ENCODE data around the gene GALNT2.

The GALNT2 gene

GRCh38 chr1:230129341-230129740 lies 62.3 kb downstream of the GALNT2 start:
- DNase-seq (ENCODE audit: low read depth in 2 of 2), result no peak

GRCh38 chr1:230130172-230130944 lies 63.3 kb downstream of the GALNT2 start:
- no peak for DNase-seq (ENCODE audit: low read depth in 2 of 2)

- DNase-seq (ENCODE audit: low read depth in 2 of 2), result no peak
Observed at GRCh38 chr1:230131457-230131856, 64.4 kb downstream of the GALNT2 start.

DNA sequence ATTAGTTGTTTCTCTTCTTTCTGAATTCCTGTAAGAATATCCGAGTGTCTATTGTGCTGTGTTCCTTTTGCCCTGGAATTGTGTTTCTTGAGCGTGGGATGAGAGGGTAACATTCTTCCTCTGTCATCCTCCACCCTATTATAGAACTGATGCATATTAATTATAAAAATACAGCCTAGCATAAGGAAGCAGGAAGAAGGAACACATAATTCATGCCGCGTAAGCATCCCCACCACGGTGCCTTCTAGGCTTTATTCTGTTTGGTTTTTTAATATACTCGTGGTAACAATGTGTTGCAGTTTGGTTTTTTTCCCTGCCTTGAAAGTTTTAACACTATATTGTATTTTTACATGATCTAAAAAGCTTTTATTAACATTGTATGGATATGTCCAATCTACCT lies 65.7 kb downstream of the GALNT2 start:
- no peak for DNase-seq (ENCODE audit: low read depth in 2 of 2)

DNA sequence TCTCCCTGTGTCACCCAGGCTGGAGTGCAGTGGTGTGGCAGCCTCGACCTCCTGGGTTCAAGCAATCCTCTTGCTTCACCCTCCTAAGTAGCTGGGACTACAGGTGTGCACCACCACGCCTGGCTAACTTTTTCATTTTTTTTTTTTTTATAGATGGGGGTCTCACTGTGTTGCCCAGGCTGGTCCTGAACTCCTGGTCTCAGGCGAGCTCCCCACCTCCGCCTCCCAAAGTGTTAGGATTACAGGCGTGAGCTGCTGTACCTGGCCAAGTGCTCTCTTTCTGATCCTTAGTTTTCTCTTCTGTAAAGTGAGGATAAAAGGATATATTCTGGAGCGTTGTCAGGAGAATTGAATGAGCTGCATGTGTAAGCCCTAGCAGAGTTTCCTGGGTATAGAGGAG lies 68.7 kb downstream of the GALNT2 start:
- no peak for DNase-seq (ENCODE audit: low read depth in 2 of 2)

- no peak for DNase-seq (ENCODE audit: low read depth in 2 of 2)
Observed at GRCh38 chr1:230136453-230137336, 69.7 kb downstream of the GALNT2 start.

DNA sequence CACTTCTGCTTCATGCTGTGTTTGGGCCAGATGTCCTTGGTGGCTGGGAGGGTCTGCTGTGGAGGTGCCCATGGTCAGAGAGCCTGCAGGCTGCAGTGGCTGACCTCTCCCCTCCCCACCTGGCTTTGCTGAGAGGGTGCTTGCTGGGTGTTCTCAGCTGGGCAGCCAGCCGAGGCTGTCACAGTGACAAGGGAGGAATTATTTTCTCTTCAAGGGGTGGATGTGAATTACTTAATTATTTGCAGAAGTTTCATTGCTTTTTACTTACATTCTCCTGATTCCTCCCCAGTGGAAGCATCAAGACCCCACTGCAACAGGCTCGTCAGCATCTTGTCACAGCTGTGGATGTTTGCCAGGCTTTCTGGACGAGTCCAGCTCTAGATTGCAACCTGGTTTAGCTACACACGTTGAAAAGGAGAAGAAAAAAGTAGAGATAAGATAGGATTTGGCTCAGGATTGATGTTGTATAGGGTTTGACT lies 70.3 kb downstream of the GALNT2 start:
- peak in 1 of 2 experiments; percentile 45 for DNase-seq (ENCODE audit: low read depth in 2 of 2)

DNA sequence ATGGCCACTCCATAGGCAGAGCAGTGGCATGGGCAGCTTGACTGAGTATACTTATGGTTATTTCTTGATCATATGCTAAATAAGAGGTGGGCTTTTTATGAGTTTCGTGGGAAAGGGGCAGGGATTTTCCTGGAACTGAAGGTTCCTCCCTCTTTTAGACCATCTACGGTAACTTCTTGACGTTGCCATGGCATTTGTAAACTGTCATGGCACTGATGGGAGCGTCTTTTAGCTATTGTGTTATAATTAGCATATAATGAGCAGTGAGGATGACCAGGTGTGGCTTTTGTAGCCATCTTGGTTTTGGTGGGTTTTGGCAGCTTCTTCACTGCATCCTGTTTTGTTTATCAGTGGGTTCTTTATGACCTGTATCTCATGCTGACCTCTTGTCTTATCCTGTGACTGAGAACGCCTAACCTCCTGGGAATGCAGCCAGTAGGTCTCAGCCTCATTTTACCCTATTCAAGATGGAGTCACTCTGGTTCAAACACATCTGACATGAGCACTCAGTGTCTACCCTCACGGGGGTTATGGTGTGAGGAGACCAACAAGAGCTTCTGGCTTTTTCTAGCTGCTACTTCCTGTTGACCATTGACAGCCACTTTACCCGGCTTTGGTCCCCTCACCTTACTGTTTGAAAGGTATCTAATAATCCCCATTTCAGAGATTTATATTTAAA lies 71.7 kb downstream of the GALNT2 start:
- DNase-seq (ENCODE audit: low read depth in 2 of 2), result no peak

- DNase-seq (ENCODE audit: low read depth in 2 of 2), result no peak
Observed at GRCh38 chr1:230139315-230139714, 72.3 kb downstream of the GALNT2 start.

- DNase-seq (ENCODE audit: low read depth in 2 of 2), result no peak
Observed at GRCh38 chr1:230139741-230140140, 72.7 kb downstream of the GALNT2 start.

DNA sequence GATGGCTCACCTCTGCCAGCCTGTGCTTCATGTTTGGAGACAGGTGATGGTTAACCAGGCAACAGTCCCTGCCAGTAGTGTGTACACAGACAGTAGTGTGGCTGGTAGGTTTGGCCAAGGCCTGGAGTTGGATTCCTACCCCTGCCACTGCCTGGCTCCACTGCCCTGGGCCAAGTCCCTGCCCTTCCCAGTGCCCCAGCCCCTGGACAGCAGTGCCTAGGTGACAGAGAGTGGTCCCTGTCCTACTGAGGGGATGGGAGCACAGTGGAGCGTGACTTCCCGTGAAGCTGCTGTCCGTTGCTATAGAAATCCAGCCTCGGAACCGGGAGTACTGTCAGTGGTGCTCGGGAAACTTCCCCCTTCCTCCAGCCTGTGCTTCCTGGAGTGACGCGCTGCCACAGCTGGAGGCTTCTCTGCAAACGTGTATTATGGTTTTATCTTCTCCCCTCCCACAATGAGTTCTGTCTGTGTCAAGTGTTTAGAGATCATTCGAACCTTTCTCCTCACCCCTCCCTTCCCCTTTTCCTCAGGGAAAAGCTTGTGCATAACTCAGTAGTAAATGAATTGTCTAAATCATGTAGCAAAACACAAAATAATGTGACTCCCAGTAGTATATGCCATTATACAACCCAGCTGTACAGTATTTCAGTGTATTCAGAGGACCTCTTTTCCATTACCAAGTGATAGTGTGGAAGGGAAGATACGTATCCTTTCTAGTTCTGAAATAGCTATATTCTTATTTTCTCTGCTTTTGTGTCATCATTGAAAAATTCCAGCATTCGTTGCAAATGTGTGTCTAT lies 73.4 kb downstream of the GALNT2 start:
- DNase-seq (ENCODE audit: low read depth in 2 of 2), result no peak

GRCh38 chr1:230141021-230141648 lies 74.1 kb downstream of the GALNT2 start:
- peak; percentile 60 to 61 for DNase-seq (ENCODE audit: low read depth in 2 of 2)

DNA sequence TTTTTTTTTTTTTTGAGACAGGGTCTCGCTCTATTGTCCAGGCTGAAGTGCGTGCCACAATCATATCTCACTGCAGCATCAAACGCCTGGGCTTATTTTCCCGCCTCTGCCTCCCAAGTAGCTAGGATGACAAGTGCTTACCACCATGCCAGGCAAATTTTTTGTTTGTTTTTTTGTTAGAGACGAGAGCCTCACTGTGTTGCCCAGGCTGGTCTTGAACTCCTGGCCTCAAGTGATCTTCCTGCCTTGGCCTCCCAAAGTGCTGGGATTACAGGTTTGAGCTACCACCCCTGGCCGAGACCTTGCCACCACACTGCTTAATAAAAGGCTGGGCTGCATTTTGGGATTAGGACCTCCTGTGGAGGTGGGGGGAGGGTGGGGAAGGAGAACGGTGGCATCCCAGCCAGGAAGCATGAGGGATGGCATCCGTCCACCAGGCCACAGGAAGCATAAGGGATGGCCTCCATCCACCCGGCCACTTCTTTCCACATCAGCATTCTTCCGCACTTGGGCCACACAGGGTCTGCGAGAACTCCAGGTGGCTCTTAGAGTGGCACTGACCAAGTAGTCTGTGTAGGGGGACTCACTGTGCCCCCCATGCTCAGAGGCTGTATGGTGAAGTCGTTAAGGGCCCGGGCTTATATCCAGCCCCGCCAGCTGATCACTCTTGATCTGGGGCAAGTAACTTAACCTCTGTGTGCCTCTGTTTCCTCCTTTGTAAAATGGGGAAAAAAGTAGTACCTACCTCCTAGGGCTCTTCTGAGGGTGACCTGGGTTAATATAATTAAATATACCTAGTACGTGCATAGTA lies 75.0 kb downstream of the GALNT2 start:
- no peak for DNase-seq (ENCODE audit: low read depth in 2 of 2)

GRCh38 chr1:230142608-230143210 lies 75.7 kb downstream of the GALNT2 start:
- no peak for DNase-seq (ENCODE audit: low read depth in 2 of 2)

DNA sequence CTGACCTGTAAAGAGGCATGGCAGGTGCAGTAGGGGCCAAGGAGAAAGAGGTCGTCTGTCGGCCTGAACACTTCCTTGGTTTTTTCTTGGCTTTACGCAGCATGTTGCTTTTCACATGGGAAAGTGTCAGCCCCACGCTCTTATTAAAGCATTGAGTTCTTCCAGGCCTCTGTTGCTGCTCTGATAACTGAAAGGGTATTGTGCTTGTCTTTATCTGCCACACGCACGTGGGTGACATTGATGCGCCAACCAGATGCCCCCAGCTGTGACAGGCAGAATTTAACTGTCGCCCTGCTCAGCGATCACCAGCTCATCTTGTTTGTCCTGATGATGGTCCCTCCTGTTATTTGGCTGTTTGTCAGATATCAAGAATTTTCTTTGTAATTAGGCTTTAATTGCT lies 76.5 kb downstream of the GALNT2 start:
- no peak for DNase-seq (ENCODE audit: low read depth in 2 of 2)

DNA sequence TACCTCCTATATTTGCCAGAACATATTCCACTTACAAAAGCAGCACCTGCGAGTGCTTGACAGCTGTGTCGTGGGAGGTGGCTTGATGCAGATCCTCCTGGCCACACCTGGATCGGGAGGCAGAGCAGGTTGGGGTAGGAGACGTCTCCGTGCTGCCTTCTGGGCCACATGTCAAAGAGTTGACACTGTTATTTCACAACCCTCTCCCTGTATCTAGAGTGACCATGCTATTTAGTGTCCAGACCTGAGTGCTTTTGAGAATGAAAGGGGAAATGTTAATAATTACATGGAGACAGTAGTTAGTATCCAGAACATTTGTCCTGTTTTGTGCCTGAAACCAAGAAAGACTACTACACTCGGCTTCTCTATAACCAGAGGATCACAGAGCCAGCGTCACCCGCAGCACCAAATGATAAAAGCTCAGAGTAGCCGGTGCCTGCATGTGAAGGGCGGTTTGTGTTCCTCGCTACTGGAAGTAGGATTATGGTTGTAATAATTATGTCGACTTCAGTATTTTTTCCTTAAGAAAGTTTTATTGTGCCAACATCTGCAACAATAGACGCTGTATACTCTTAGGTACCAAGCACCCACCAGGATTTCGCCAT lies 77.1 kb downstream of the GALNT2 start:
- no peak for DNase-seq (ENCODE audit: low read depth in 2 of 2)

GRCh38 chr1:230144758-230145504 lies 77.9 kb downstream of the GALNT2 start:
- DNase-seq (ENCODE audit: low read depth in 2 of 2), result no peak

GRCh38 chr1:230145505-230145899 lies 78.5 kb downstream of the GALNT2 start:
- no peak for DNase-seq (ENCODE audit: low read depth in 2 of 2)

Measured in fibroblast of skin of left quadriceps (primary cell).